Measurements from ENCODE around the gene CHRDL2. TPM values are rescaled to one million over a fixed set of nuclear protein-coding genes. Genes with fewer than 3 reads are reported as not detected.

CHRDL2 gene
- total RNA-seq, 2 experiments from 2014 or later = not detected

GRCh38 chr11:74734559-74734925, 3.3 kb upstream of the CHRDL2 start:
- no peak for DNase-seq (ENCODE audit: low spot score)
- Histone ChIP-seq H3K79me2 (ENCODE audit: insufficient read depth, low read depth, low read length) (no peaks in the 10 kb centered on the region), H3K4me1 (ENCODE audit: insufficient read depth, low read length, poor library complexity, severe bottlenecking) (no peaks in the 10 kb centered on the region), H4K20me1 (ENCODE audit: insufficient read depth, low read length) (no peaks in the 10 kb centered on the region), H3K4me2 (ENCODE audit: low read length) (no peak overlapping the region), H3K9me2 (ENCODE audit: insufficient read depth, low read length) (no peaks in the 10 kb centered on the region), H3K4me3 (ENCODE audit: low read depth, low read length, poor library complexity, severe bottlenecking) (no peak overlapping the region), H3K9me3 (ENCODE audit: low read length) (no peaks in the 10 kb centered on the region), H3K27ac (ENCODE audit: low read depth, low read length, poor library complexity, severe bottlenecking) (no peak overlapping the region), H2AFZ (ENCODE audit: low read length) (no peak overlapping the region), H3K36me3 (ENCODE audit: insufficient read depth, low read length) (no peaks in the 10 kb centered on the region)
- TF ChIP-seq CTCF (conservative IDR thresholded peaks at IDR 0.05; ENCODE audit: low read length) (no peak), EZH2phosphoT487 (IDR thresholded peaks at IDR 0.05; ENCODE audit: borderline replicate concordance, low read depth, low read length) (no peak)
- BruUV-seq (replicated peaks) = no TSS peak
- ChIA-PET POLR2A (no interaction called here), CTCF (ENCODE audit: unreplicated experiment) (no interaction called here)
- intact Hi-C loops (cut with micrococcal nuclease; ENCODE audit: unreplicated experiment) = no loop called here

- ChIA-PET POLR2A (no interaction called here), CTCF (ENCODE audit: unreplicated experiment) (no interaction called here)
- H3K4me3 ChIP-seq (ENCODE audit: low read depth, low read length, poor library complexity, severe bottlenecking) = no peak overlapping the region
- H3K79me2 ChIP-seq (ENCODE audit: insufficient read depth, low read depth, low read length) = no peaks in the 10 kb centered on the region
- no peak for DNase-seq (ENCODE audit: low spot score)
- no peaks in the 10 kb centered on the region for H3K36me3 ChIP-seq (ENCODE audit: insufficient read depth, low read length)
- no peak for TF ChIP-seq CTCF (conservative IDR thresholded peaks at IDR 0.05; ENCODE audit: low read length)
- TF ChIP-seq EZH2phosphoT487 (IDR thresholded peaks at IDR 0.05; ENCODE audit: borderline replicate concordance, low read depth, low read length) = no peak
- H4K20me1 ChIP-seq (ENCODE audit: insufficient read depth, low read length) = no peaks in the 10 kb centered on the region
- intact Hi-C loops (cut with micrococcal nuclease; ENCODE audit: unreplicated experiment) = no loop called here
- no peak overlapping the region for H3K27ac ChIP-seq (ENCODE audit: low read depth, low read length, poor library complexity, severe bottlenecking)
- H3K9me3 ChIP-seq (ENCODE audit: low read length) = no peaks in the 10 kb centered on the region
- no TSS peak for BruUV-seq (replicated peaks)
- no peaks in the 10 kb centered on the region for H3K4me1 ChIP-seq (ENCODE audit: insufficient read depth, low read length, poor library complexity, severe bottlenecking)
- H3K4me2 ChIP-seq (ENCODE audit: low read length) = no peak overlapping the region
- no peaks in the 10 kb centered on the region for H3K9me2 ChIP-seq (ENCODE audit: insufficient read depth, low read length)
- H2AFZ ChIP-seq (ENCODE audit: low read length) = no peak overlapping the region
These were observed 510 bp downstream of the CHRDL2 start for GRCh38 chr11:74730571-74731260.

GRCh38 chr11:74729397-74729796, 1.8 kb downstream of the CHRDL2 start:
- Histone ChIP-seq H3K79me2 (ENCODE audit: insufficient read depth, low read depth, low read length) (no peaks in the 10 kb centered on the region), H2AFZ (ENCODE audit: low read length) (no peak overlapping the region), H3K27ac (ENCODE audit: low read depth, low read length, poor library complexity, severe bottlenecking) (no peak overlapping the region), H3K4me1 (ENCODE audit: insufficient read depth, low read length, poor library complexity, severe bottlenecking) (no peaks in the 10 kb centered on the region), H3K4me2 (ENCODE audit: low read length) (no peak overlapping the region), H3K9me2 (ENCODE audit: insufficient read depth, low read length) (no peaks in the 10 kb centered on the region), H4K20me1 (ENCODE audit: insufficient read depth, low read length) (no peaks in the 10 kb centered on the region), H3K9me3 (ENCODE audit: low read length) (no peaks in the 10 kb centered on the region), H3K36me3 (ENCODE audit: insufficient read depth, low read length) (no peaks in the 10 kb centered on the region), H3K4me3 (ENCODE audit: low read depth, low read length, poor library complexity, severe bottlenecking) (no peak overlapping the region)
- CTCF ChIA-PET (ENCODE audit: unreplicated experiment) = interaction anchor here (1.1 kb wide), 1 partner anchor 27 kb away, joined by 3 read pairs; no protein-coding TSS in a partner anchor
- intact Hi-C loops (cut with micrococcal nuclease; ENCODE audit: unreplicated experiment) = no loop called here
- POLR2A ChIA-PET = no interaction called here
- DNase-seq (ENCODE audit: low spot score) = no peak
- no TSS peak for BruUV-seq (replicated peaks)
- TF ChIP-seq CTCF (conservative IDR thresholded peaks at IDR 0.05; ENCODE audit: low read length) = no peak
